ENCODE data around the gene NEDD8. TPM values are rescaled to one million over a fixed set of nuclear protein-coding genes. Genes with fewer than 3 reads are reported as not detected.

NEDD8 gene
- total and polyA plus RNA-seq, 2 donors (not counting 3 experiments of a cell fraction or from before 2014, with no cell fraction given): 243 to 316 TPM

DNA sequence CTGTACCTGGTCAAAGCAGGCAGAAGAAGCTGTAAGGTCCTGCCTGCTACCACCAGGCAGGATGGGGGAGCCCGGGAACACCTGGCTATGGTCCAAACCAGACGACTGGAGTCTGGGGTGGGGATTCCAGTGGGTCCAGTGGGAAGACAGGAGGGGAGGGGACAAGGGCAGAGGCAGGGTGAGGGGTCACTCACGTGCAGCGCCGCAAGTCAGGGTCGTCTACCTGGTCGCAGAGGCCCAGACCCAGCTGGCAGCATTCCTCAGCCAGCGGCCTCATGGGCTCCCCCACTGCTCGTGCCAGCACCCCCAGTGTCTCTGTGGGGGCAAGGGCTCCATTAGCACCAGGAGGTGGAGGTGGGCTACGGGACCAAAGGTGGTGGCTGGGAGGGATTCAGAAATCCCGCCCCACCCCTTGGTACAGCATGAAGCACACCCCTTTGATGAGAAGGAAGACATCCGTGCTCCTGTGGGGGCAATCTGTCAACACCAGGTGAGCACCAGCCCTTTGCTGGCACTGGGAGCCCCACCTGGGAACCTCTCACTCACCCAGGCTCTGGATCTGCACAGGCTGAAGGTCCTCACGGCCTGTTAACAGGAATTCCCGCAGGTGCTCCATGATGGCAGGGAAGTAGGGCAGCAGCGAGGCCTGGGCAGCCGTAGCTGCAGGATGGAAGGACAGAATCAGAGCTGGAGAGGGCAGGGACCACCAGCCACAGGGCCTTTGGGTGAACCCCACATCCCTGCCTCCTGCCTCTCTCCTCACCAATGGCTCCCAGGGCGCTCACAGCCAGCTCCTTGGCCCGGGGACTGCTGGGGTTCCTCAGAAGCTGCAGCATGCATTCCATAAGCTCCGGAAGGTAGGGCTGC, 47.8 kb downstream of the NEDD8 start:
- H3K4me2 ChIP-seq (ENCODE audit: insufficient read depth, low read length): no peak overlapping the region
- no peak overlapping the region for H2AFZ ChIP-seq (ENCODE audit: low read depth, low read length)
- no TSS peak for BruUV-seq (replicated peaks)
- DNase-seq (ENCODE audit: low read depth, low spot score) (no peak), FAIRE-seq (no peak)
- H4K20me1 ChIP-seq (replicated peaks; ENCODE audit: control insufficient read depth, extremely low read depth, insufficient read depth, low read length): no peaks in the 10 kb centered on the region
- no peaks in the 10 kb centered on the region for H3K9me1 ChIP-seq (replicated peaks; ENCODE audit: control insufficient read depth, extremely low read depth, insufficient read depth, low read length)
- H3K27ac ChIP-seq (ENCODE audit: insufficient read depth, low read depth, low read length): no peak overlapping the region
- TF ChIP-seq JUN (IDR thresholded peaks at IDR 0.05; ENCODE audit: borderline replicate concordance, insufficient read depth, insufficient read length, low read depth) (no peak), POLR2AphosphoS5 (IDR thresholded peaks at IDR 0.05; ENCODE audit: insufficient read depth, low read depth, low read length) (no peak), GATA2 (IDR thresholded peaks at IDR 0.05; ENCODE audit: insufficient read depth, insufficient read length, low read depth, low read length) (no peak), MYC (IDR thresholded peaks at IDR 0.05; ENCODE audit: low read depth, low read length) (no peak), FOS (IDR thresholded peaks at IDR 0.05; ENCODE audit: borderline replicate concordance, insufficient read depth, low read length) (no peak), EZH2 (IDR thresholded peaks at IDR 0.05; ENCODE audit: borderline replicate concordance, low read depth, low read length, severe bottlenecking) (no peak), MAX (IDR thresholded peaks at IDR 0.05; ENCODE audit: insufficient read depth, insufficient read length) (no peak)
- TF ChIP-seq, protein P1, sequence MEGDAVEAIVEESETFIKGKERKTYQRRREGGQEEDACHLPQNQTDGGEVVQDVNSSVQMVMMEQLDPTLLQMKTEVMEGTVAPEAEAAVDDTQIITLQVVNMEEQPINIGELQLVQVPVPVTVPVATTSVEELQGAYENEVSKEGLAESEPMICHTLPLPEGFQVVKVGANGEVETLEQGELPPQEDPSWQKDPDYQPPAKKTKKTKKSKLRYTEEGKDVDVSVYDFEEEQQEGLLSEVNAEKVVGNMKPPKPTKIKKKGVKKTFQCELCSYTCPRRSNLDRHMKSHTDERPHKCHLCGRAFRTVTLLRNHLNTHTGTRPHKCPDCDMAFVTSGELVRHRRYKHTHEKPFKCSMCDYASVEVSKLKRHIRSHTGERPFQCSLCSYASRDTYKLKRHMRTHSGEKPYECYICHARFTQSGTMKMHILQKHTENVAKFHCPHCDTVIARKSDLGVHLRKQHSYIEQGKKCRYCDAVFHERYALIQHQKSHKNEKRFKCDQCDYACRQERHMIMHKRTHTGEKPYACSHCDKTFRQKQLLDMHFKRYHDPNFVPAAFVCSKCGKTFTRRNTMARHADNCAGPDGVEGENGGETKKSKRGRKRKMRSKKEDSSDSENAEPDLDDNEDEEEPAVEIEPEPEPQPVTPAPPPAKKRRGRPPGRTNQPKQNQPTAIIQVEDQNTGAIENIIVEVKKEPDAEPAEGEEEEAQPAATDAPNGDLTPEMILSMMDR (IDR thresholded peaks at IDR 0.05; ENCODE audit: extremely low read depth in 1 of 2, insufficient read depth in 1 of 2, low read depth in 1 of 2, low read length in 2 of 2): no peak
- H3K9me3 ChIP-seq (replicated peaks; ENCODE audit: control insufficient read depth, insufficient read depth, low read length): no peaks in the 10 kb centered on the region
- H3K9ac ChIP-seq (replicated peaks; ENCODE audit: extremely low read depth, insufficient read depth, low read length): no peak overlapping the region
- POLR2A ChIA-PET: interaction anchor here (1.2 kb wide), 1 partner anchor 24 kb away, joined by 3 read pairs; the partner anchor contains the start of gene IRF9
- peaks cover 0 to 36% of the 10 kb centered on the region in 2 experiments for H3K36me3 ChIP-seq (ENCODE audit: control insufficient read depth in 2 of 2, extremely low read depth in 1 of 2, insufficient read depth in 2 of 2, low read length in 2 of 2)
- no peaks in the 10 kb centered on the region for H3K27me3 ChIP-seq (ENCODE audit: control insufficient read depth in 2 of 2, insufficient read depth in 2 of 2, low read length in 2 of 2)
- no peak overlapping the region for H3K4me3 ChIP-seq (replicated peaks in 1 of 3; ENCODE audit: insufficient read depth in 1 of 3, low read depth in 1 of 3, low read length in 3 of 3)
- peaks cover 6% of the 10 kb centered on the region for H3K4me1 ChIP-seq (ENCODE audit: control insufficient read depth, extremely low read depth, insufficient read depth, low read length)
- intact Hi-C loops (cut with micrococcal nuclease) (no loop called here), dilution Hi-C loops (cut with MboI; ENCODE audit: extremely low pct_ligation_motif_present, low sequenced_read_pairs) (no loop called here)
- CTCF ChIA-PET: no interaction called here
- H3K79me2 ChIP-seq (ENCODE audit: control insufficient read depth, insufficient read depth, low read length): peaks cover 5% of the 10 kb centered on the region

All from endothelial cell of umbilical vein (primary cell).